Measurements from ENCODE around the gene SEH1L.
A peak's percentile ranks its signal among the peaks of the same experiment; 100 is the strongest.

Gene SEH1L

DNA sequence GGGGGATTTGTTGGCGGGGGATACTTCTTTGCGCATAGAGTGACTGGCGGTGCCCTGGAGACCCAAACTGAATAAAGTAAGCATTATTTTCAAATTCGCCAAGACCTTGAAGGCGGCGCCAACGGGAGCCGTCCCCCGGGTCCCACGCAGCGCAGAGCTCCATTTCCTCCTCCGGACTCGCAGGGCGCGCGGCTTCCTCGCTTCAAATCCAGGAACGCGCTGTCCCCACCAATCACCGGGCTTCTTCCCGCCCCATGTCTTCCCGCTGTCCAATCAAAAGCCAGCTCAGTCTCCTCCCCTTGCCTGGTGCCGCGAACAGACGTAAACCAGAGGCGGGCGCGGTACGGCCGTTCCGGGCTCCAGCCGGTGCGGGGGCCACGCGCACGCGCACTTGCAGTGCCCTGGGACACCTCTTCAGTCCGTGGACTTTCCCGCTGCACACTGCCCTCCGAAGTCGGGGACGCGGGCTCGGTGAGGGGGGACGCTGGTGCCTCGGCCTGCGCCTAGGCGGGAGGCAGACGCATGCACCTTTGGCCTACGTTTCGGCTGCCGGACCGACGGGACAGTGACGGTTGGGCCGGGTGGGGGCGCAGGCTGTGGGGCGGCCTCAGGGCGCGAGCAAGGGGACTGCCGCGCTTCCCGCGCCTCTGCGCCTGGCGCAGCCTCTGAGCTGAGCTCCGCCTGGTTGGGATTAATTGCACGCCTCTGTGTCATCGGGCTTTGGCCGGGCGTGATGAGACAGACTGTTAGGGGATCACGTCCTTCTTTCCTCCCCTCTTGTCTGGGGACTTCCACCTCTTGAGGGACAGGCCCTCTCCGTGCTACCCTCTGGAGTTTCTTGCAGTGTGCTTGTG is 43.4 kb downstream of the SEH1L start, which contains the start of gene CEP192 (continued):
- TF ChIP-seq, protein P1, sequence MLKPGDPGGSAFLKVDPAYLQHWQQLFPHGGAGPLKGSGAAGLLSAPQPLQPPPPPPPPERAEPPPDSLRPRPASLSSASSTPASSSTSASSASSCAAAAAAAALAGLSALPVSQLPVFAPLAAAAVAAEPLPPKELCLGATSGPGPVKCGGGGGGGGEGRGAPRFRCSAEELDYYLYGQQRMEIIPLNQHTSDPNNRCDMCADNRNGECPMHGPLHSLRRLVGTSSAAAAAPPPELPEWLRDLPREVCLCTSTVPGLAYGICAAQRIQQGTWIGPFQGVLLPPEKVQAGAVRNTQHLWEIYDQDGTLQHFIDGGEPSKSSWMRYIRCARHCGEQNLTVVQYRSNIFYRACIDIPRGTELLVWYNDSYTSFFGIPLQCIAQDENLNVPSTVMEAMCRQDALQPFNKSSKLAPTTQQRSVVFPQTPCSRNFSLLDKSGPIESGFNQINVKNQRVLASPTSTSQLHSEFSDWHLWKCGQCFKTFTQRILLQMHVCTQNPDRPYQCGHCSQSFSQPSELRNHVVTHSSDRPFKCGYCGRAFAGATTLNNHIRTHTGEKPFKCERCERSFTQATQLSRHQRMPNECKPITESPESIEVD (tag by site-specific recombination; IDR thresholded peaks at IDR 0.05): no peak
- TF ChIP-seq ZNF157 (tag by site-specific recombination; IDR thresholded peaks at IDR 0.05) (no peak), ZNF354C (tag by site-specific recombination; IDR thresholded peaks at IDR 0.05; ENCODE audit: borderline replicate concordance, low read depth) (no peak), ZNF16 (tag by site-specific recombination; IDR thresholded peaks at IDR 0.05; ENCODE audit: low read depth) (no peak), FEZF1 (tag by site-specific recombination; IDR thresholded peaks at IDR 0.05) (no peak), ZNF10 (tag by site-specific recombination; IDR thresholded peaks at IDR 0.05) (no peak; the same call in 1 of the 2 replicates), ZIC2 (tag by site-specific recombination; IDR thresholded peaks at IDR 0.05) (no peak), ZNF223 (tag by site-specific recombination; IDR thresholded peaks at IDR 0.05) (peak; percentile 69; the same call in 1 of the 2 replicates), PRDM1 (tag by site-specific recombination; IDR thresholded peaks at IDR 0.05) (no peak), ZNF596 (tag by site-specific recombination; IDR thresholded peaks at IDR 0.05) (no peak), ZNF426 (tag by site-specific recombination; IDR thresholded peaks at IDR 0.05) (no peak), ZNF791 (tag by site-specific recombination; IDR thresholded peaks at IDR 0.05) (0 out of 2 replicates have a peak, but pooled peaks have one; percentile 21), ZNF391 (tag by site-specific recombination; IDR thresholded peaks at IDR 0.05; ENCODE audit: borderline replicate concordance, low read depth) (no peak), ZNF266 (tag by site-specific recombination; IDR thresholded peaks at IDR 0.05; ENCODE audit: low read depth) (no peak)
- TF ChIP-seq, protein P2, sequence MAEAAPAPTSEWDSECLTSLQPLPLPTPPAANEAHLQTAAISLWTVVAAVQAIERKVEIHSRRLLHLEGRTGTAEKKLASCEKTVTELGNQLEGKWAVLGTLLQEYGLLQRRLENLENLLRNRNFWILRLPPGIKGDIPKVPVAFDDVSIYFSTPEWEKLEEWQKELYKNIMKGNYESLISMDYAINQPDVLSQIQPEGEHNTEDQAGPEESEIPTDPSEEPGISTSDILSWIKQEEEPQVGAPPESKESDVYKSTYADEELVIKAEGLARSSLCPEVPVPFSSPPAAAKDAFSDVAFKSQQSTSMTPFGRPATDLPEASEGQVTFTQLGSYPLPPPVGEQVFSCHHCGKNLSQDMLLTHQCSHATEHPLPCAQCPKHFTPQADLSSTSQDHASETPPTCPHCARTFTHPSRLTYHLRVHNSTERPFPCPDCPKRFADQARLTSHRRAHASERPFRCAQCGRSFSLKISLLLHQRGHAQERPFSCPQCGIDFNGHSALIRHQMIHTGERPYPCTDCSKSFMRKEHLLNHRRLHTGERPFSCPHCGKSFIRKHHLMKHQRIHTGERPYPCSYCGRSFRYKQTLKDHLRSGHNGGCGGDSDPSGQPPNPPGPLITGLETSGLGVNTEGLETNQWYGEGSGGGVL (tag by site-specific recombination; IDR thresholded peaks at IDR 0.05): peak; percentile 40; the same call in 1 of the 2 replicates
- TF ChIP-seq, protein P3, sequence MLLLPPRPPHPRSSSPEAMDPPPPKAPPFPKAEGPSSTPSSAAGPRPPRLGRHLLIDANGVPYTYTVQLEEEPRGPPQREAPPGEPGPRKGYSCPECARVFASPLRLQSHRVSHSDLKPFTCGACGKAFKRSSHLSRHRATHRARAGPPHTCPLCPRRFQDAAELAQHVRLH (tag by site-specific recombination; IDR thresholded peaks at IDR 0.05): no peak; the same call in 1 of the 2 replicates
- TF ChIP-seq, protein P4, sequence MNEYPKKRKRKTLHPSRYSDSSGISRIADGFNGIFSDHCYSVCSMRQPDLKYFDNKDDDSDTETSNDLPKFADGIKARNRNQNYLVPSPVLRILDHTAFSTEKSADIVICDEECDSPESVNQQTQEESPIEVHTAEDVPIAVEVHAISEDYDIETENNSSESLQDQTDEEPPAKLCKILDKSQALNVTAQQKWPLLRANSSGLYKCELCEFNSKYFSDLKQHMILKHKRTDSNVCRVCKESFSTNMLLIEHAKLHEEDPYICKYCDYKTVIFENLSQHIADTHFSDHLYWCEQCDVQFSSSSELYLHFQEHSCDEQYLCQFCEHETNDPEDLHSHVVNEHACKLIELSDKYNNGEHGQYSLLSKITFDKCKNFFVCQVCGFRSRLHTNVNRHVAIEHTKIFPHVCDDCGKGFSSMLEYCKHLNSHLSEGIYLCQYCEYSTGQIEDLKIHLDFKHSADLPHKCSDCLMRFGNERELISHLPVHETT (tag by site-specific recombination; IDR thresholded peaks at IDR 0.05): no peak
- TF ChIP-seq, protein P5, sequence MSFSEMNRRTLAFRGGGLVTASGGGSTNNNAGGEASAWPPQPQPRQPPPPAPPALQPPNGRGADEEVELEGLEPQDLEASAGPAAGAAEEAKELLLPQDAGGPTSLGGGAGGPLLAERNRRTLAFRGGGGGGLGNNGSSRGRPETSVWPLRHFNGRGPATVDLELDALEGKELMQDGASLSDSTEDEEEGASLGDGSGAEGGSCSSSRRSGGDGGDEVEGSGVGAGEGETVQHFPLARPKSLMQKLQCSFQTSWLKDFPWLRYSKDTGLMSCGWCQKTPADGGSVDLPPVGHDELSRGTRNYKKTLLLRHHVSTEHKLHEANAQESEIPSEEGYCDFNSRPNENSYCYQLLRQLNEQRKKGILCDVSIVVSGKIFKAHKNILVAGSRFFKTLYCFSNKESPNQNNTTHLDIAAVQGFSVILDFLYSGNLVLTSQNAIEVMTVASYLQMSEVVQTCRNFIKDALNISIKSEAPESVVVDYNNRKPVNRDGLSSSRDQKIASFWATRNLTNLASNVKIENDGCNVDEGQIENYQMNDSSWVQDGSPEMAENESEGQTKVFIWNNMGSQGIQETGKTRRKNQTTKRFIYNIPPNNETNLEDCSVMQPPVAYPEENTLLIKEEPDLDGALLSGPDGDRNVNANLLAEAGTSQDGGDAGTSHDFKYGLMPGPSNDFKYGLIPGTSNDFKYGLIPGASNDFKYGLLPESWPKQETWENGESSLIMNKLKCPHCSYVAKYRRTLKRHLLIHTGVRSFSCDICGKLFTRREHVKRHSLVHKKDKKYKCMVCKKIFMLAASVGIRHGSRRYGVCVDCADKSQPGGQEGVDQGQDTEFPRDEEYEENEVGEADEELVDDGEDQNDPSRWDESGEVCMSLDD (tag by site-specific recombination; IDR thresholded peaks at IDR 0.05): peak; percentile 93
- TF ChIP-seq, protein P6, sequence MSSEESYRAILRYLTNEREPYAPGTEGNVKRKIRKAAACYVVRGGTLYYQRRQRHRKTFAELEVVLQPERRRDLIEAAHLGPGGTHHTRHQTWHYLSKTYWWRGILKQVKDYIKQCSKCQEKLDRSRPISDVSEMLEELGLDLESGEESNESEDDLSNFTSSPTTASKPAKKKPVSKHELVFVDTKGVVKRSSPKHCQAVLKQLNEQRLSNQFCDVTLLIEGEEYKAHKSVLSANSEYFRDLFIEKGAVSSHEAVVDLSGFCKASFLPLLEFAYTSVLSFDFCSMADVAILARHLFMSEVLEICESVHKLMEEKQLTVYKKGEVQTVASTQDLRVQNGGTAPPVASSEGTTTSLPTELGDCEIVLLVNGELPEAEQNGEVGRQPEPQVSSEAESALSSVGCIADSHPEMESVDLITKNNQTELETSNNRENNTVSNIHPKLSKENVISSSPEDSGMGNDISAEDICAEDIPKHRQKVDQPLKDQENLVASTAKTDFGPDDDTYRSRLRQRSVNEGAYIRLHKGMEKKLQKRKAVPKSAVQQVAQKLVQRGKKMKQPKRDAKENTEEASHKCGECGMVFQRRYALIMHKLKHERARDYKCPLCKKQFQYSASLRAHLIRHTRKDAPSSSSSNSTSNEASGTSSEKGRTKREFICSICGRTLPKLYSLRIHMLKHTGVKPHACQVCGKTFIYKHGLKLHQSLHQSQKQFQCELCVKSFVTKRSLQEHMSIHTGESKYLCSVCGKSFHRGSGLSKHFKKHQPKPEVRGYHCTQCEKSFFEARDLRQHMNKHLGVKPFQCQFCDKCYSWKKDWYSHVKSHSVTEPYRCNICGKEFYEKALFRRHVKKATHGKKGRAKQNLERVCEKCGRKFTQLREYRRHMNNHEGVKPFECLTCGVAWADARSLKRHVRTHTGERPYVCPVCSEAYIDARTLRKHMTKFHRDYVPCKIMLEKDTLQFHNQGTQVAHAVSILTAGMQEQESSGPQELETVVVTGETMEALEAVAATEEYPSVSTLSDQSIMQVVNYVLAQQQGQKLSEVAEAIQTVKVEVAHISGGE (tag by site-specific recombination; conservative IDR thresholded peaks at IDR 0.05; ENCODE audit: low read depth): peak; percentile 80
- TF ChIP-seq, protein P7, sequence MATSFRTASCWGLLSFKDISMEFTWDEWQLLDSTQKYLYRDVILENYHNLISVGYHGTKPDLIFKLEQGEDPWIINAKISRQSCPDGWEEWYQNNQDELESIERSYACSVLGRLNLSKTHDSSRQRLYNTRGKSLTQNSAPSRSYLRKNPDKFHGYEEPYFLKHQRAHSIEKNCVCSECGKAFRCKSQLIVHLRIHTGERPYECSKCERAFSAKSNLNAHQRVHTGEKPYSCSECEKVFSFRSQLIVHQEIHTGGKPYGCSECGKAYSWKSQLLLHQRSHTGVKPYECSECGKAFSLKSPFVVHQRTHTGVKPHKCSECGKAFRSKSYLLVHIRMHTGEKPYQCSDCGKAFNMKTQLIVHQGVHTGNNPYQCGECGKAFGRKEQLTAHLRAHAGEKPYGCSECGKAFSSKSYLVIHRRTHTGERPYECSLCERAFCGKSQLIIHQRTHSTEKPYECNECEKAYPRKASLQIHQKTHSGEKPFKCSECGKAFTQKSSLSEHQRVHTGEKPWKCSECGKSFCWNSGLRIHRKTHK (tag by site-specific recombination; IDR thresholded peaks at IDR 0.05): no peak
- TF ChIP-seq, protein P8, sequence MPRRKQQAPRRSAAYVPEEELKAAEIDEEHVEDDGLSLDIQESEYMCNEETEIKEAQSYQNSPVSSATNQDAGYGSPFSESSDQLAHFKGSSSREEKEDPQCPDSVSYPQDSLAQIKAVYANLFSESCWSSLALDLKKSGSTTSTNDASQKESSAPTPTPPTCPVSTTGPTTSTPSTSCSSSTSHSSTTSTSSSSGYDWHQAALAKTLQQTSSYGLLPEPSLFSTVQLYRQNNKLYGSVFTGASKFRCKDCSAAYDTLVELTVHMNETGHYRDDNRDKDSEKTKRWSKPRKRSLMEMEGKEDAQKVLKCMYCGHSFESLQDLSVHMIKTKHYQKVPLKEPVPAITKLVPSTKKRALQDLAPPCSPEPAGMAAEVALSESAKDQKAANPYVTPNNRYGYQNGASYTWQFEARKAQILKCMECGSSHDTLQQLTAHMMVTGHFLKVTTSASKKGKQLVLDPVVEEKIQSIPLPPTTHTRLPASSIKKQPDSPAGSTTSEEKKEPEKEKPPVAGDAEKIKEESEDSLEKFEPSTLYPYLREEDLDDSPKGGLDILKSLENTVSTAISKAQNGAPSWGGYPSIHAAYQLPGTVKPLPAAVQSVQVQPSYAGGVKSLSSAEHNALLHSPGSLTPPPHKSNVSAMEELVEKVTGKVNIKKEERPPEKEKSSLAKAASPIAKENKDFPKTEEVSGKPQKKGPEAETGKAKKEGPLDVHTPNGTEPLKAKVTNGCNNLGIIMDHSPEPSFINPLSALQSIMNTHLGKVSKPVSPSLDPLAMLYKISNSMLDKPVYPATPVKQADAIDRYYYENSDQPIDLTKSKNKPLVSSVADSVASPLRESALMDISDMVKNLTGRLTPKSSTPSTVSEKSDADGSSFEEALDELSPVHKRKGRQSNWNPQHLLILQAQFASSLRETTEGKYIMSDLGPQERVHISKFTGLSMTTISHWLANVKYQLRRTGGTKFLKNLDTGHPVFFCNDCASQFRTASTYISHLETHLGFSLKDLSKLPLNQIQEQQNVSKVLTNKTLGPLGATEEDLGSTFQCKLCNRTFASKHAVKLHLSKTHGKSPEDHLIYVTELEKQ (tag by site-specific recombination; IDR thresholded peaks at IDR 0.05; ENCODE audit: borderline replicate concordance): no peak

Data from HEK293 (cell line).